T-cell (primary cell): ENCODE measurements around the gene IQGAP3. TPM values are rescaled to one million over a fixed set of nuclear protein-coding genes. Genes with fewer than 3 reads are reported as not detected.

ENCODE experiments used
- ATAC-seq, 4 experiments: fragments of 200-7000 bp in 3 of 4; fragments of 150-1000 bp in 1 of 4; cut with Tn5 transposase; replicated peaks in 1 of 4; 1 replicate in 3 of 4; 2 replicates in 1 of 4; pipeline ENCODE4 v1.10.0; 2021; ENCODE audit warnings: moderate library complexity in 3 of 4, mild to moderate bottlenecking in 2 of 4, moderate number of reproducible peaks in 1 of 4
- CTCF ChIA-PET, 2 donors: fragments of 300-600 bp; sonication (Branson Sonifier 250); formaldehyde crosslinking; loops; one replicate each; lab custom pipeline; 2022; ENCODE audit warnings: antibody characterized with exemption in 2 of 2; lab: Charles Lee
- POLR2A ChIA-PET, 2 donors: fragments of 300-600 bp; sonication (Branson Sonifier 250); formaldehyde crosslinking; loops; one replicate each; lab custom pipeline; 2022; ENCODE audit warnings: antibody characterized with exemption in 2 of 2; lab: Charles Lee
- DNase-seq, 35 experiments: peaks; one replicate each; pipeline versions ENCODE4 v3.0.0 to v3.0.0-alpha.2; 2013 to 2023
- H3K27ac ChIP-seq: one replicate; pipeline ENCODE4 v1.5.1; 2013; ENCODE audit warnings: low read length
- H3K27me3 ChIP-seq, 2 experiments: replicated peaks in 1 of 2; 1 replicate in 1 of 2; 2 replicates in 1 of 2; pipeline versions ENCODE4 v1.6.1 to v1.7.0; 2013; ENCODE audit warnings: low read length in 1 of 2, mixed read lengths in 1 of 2; ENCODE audit not compliant: control insufficient read depth in 2 of 2, insufficient read depth in 2 of 2; ENCODE audit errors: extremely low read depth in 1 of 2
- H3K36me3 ChIP-seq, 2 donors: 1 replicate in 1 of 2; 2 replicates in 1 of 2; pipeline versions ENCODE4 v1.6.1 to v1.7.0; 2013; ENCODE audit warnings: low read length in 1 of 2; ENCODE audit not compliant: control insufficient read depth in 2 of 2, insufficient read depth in 1 of 2; ENCODE audit errors: extremely low read depth in 1 of 2
- H3K4me1 ChIP-seq, 2 experiments: 1 replicate in 1 of 2; 2 replicates in 1 of 2; pipeline versions ENCODE4 v1.6.1 to v1.7.0; 2013; ENCODE audit warnings: low read length in 2 of 2, mixed read lengths in 1 of 2; ENCODE audit not compliant: insufficient read depth in 2 of 2, control insufficient read depth in 1 of 2; ENCODE audit errors: extremely low read depth in 1 of 2
- H3K4me3 ChIP-seq, 2 donors: 1 replicate in 1 of 2; 2 replicates in 1 of 2; pipeline versions ENCODE4 v1.5.1 to v1.7.0; 2013; ENCODE audit warnings: mild to moderate bottlenecking in 2 of 2, low read length in 1 of 2, moderate library complexity in 1 of 2; ENCODE audit not compliant: control insufficient read depth in 1 of 2; ENCODE audit errors: extremely low read depth in 1 of 2
- H3K9me3 ChIP-seq: 2 replicates; pipeline ENCODE4 v1.7.0; 2013
- H3K27ac Mint-ChIP-seq, 2 donors: one replicate each; pipeline ENCODE4 v1.8.0; 2020 to 2021; ENCODE audit warnings: mild to moderate bottlenecking in 2 of 2, mixed read lengths in 2 of 2
- H3K27me3 Mint-ChIP-seq, 2 donors: one replicate each; pipeline ENCODE4 v1.8.0; 2021 to 2022; ENCODE audit warnings: mixed read lengths in 2 of 2
- H3K36me3 Mint-ChIP-seq: one replicate; pipeline ENCODE4 v1.8.0; 2021; ENCODE audit warnings: mixed read lengths
- H3K4me1 Mint-ChIP-seq, 3 donors: one replicate each; pipeline ENCODE4 v1.8.0; 2020 to 2022; ENCODE audit warnings: mixed read lengths in 3 of 3, mild to moderate bottlenecking in 1 of 3
- H3K4me3 Mint-ChIP-seq, 3 donors: one replicate each; pipeline ENCODE4 v1.8.0; 2020 to 2022; ENCODE audit warnings: mild to moderate bottlenecking in 3 of 3, mixed read lengths in 3 of 3, moderate library complexity in 3 of 3
- H3K9me3 Mint-ChIP-seq, 3 donors: one replicate each; pipeline ENCODE4 v1.8.0; 2020 to 2022; ENCODE audit warnings: mixed read lengths in 3 of 3
- WGBS: methylation state at CpG from one replicate; pipeline ENCODE4 v1.1.5; 2013; ENCODE audit warnings: missing lambda C conversion rate; ENCODE audit not compliant: insufficient coverage; 5-methylcytosine and 5-hydroxymethylcytosine counted together
- total RNA-seq, 35 experiments: library from RNA in 6 of 35; stranded (reverse) in 6 of 35; fragments of 120-200 nt in 1 of 35; gene quantifications; one replicate each; pipeline versions ENCODE4 v1.2.1 to v1.2.4 and lab custom pipeline; 2013 to 2026

IQGAP3 gene, protein sequence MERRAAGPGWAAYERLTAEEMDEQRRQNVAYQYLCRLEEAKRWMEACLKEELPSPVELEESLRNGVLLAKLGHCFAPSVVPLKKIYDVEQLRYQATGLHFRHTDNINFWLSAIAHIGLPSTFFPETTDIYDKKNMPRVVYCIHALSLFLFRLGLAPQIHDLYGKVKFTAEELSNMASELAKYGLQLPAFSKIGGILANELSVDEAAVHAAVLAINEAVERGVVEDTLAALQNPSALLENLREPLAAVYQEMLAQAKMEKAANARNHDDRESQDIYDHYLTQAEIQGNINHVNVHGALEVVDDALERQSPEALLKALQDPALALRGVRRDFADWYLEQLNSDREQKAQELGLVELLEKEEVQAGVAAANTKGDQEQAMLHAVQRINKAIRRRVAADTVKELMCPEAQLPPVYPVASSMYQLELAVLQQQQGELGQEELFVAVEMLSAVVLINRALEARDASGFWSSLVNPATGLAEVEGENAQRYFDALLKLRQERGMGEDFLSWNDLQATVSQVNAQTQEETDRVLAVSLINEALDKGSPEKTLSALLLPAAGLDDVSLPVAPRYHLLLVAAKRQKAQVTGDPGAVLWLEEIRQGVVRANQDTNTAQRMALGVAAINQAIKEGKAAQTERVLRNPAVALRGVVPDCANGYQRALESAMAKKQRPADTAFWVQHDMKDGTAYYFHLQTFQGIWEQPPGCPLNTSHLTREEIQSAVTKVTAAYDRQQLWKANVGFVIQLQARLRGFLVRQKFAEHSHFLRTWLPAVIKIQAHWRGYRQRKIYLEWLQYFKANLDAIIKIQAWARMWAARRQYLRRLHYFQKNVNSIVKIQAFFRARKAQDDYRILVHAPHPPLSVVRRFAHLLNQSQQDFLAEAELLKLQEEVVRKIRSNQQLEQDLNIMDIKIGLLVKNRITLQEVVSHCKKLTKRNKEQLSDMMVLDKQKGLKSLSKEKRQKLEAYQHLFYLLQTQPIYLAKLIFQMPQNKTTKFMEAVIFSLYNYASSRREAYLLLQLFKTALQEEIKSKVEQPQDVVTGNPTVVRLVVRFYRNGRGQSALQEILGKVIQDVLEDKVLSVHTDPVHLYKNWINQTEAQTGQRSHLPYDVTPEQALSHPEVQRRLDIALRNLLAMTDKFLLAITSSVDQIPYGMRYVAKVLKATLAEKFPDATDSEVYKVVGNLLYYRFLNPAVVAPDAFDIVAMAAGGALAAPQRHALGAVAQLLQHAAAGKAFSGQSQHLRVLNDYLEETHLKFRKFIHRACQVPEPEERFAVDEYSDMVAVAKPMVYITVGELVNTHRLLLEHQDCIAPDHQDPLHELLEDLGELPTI (N-terminal part only)
- total RNA-seq, result under 1 TPM in 4 of 5 donors, not detected in 1; 0.13 to 0.19 (median 0.18) TPM
- 0.07 TPM for total RNA-seq (2013)
- 0 to 1.1 (median 0.21) reads per million in 29 experiments for total RNA-seq (lab: John Stamatoyannopoulos, UW)

DNA sequence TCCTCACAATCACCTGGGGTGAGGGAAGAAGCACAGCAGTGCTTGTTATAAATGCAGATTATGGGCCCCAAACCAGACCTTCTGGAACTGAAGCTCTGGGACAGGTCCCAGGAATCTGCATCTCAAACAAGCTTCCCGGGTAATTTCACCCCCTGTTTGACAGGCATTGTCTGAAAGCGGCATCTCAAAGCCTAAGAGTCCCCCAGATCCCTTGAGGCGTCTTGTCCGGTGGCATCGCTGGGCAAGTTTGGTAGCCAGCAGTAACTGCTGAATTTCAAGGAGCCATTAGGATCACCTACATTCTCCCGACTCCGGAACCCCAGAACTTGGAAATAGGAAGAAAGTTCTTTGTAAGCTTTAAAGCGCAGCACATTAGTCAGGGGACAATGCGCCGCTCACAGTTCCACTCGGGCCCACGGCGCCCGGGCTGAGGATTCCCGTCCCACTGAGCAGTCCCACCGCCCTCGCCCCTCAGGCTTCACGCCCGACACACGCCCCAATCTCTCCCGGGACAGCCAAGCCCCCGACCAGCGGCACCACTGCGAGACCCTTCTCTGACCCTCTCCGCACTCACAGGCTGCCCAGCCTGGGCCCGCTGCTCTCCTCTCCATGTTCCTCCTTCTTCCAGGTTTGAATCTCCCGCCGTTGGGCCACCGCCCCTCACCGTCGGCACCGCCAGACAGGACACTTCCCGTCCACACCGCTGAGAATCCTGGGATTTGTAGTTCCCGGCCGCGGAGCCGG lies at the start of gene IQGAP3:
Gene IQGAP3, minus strand, starts transcription at position 647 of the 744 bp plus-strand sequence. Its CDS starts 36 bp downstream, at position 611.
- peak within 1 kb of the TSS; percentile 75 to 91 (median 79) for H3K4me3 Mint-ChIP-seq
- ChIA-PET CTCF (no interaction called here), POLR2A (no interaction called here)
- H3K27me3 ChIP-seq, result peaks cover 0 to 29% of the 10 kb centered on the region in 2 experiments
- H3K4me1 ChIP-seq, result peaks cover 4 to 11% of the 10 kb centered on the region in 2 experiments
- no peaks in the 10 kb centered on the region for H3K9me3 Mint-ChIP-seq
- ATAC-seq (peak; percentile 83 to 99 (median 93)), DNase-seq (peak; percentile 40 to 79 (median 64))
- peaks cover 13 to 20% (median 16%) of the 10 kb centered on the region in 3 donors for H3K4me1 Mint-ChIP-seq
- peak within 1 kb of the TSS; percentile 8 to 64 for H3K4me3 ChIP-seq
- no peak within 1 kb of the TSS for H3K27ac ChIP-seq
- no peaks in the 10 kb centered on the region for H3K9me3 ChIP-seq
- WGBS, result 9% methylated on average over 33 of the region's 38 CpGs
- H3K36me3 ChIP-seq, result no peaks in the 10 kb centered on the region
- H3K27ac Mint-ChIP-seq, result peak within 1 kb of the TSS in 1 of 2 donors; percentile 69
- peaks cover 34 to 38% of the 10 kb centered on the region in 2 donors for H3K27me3 Mint-ChIP-seq
- no peaks in the 10 kb centered on the region for H3K36me3 Mint-ChIP-seq

DNA sequence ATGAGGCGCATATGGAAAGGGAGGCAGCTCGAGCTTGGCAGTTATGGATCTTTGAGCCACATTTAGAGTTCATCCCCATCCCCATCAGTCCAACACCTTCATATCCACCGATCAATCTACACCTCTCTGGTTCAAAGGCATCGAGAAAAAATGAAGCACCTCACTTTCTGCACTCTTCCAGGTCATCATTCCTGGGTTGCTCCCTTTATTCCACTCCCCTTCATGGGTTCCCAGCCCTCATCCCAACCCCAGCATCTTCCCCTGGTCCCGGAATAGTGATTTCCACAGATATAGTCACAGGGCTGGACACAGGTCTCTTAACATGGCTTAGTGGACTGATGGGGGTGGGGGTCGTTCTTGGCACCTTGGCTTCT lies 47.2 kb upstream of the IQGAP3 start:
- no peaks in the 10 kb centered on the region for H3K9me3 Mint-ChIP-seq

DNA sequence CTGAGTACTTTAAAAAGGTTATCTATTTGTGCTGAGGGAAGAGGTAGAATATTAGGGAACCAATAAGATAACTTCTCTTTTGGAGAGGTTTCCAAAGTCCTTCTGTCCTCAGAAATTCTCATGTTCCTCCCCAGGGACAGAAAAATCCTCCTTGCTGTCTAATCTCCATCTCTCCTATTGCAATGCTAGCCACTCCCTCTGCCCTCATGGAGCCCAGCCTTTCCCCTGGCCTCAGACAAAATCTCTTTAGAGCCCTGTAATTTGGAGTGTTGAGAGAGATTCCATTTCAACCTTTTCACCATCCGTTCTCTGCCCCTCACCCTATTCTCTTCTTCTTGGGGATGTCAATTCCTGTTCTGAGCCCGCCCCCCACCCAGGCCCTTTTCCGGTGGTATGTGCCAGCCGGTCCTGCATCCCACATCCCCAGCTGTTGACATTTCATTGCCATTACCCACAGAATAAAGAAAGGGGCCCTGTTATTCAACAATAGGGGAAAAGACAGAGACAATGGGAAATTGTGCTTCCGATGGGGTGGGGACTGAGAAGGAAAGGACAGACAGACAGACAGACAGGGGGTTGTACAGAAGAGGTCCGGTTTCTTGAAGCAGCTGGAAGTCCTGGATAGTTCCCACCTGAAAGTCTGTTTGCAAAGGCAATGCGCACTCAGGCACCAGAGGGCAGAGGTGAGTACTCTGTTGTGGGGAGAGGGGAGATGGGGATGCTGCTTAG lies 46.7 kb upstream of the IQGAP3 start, which contains the start of gene HAPLN2:
Gene HAPLN2, plus strand, starts transcription at position 563 of the 729 bp plus-strand sequence. CDS start 4,076 bp downstream, outside the sequence.
- ChIA-PET POLR2A (no interaction called here), CTCF (interaction anchor here (0.6 to 1.2 kb wide), 4 partner anchors 22 to 178 kb away, joined by 3 to 5 read pairs (median 4); no protein-coding TSS in a partner anchor)
- Histone ChIP-seq H3K9me3 (no peaks in the 10 kb centered on the region), H3K36me3 (no peaks in the 10 kb centered on the region), H3K4me1 (peaks cover 0 to 4% of the 10 kb centered on the region in 2 experiments), H3K27ac (no peak within 1 kb of the TSS), H3K4me3 (no peak within 1 kb of the TSS), H3K27me3 (peaks cover 20 to 63% of the 10 kb centered on the region in 2 experiments)
- Mint-ChIP-seq H3K27ac (no peak within 1 kb of the TSS), H3K9me3 (no peaks in the 10 kb centered on the region), H3K4me3 (no peak within 1 kb of the TSS), H3K36me3 (no peaks in the 10 kb centered on the region), H3K4me1 (peaks cover 0 to 7% (median 6%) of the 10 kb centered on the region in 3 donors), H3K27me3 (peaks cover 58 to 64% of the 10 kb centered on the region in 2 donors)
- ATAC-seq (no peak), DNase-seq (peak in 5 of 35 experiments; percentile 17 to 45 (median 27))
- WGBS, result 6% methylated on average over 4 of the region's 7 CpGs

More for the DNA sequence above, 47.2 kb upstream of the IQGAP3 start:
- peaks cover 58 to 61% of the 10 kb centered on the region in 2 donors for H3K27me3 Mint-ChIP-seq
- Histone ChIP-seq H3K4me1 (peaks cover 0 to 9% of the 10 kb centered on the region in 2 experiments), H3K36me3 (no peaks in the 10 kb centered on the region), H3K27ac (no peak overlapping the region), H3K9me3 (no peaks in the 10 kb centered on the region), H3K4me3 (no peak overlapping the region), H3K27me3 (peaks cover 20 to 68% of the 10 kb centered on the region in 2 experiments)
- no peaks in the 10 kb centered on the region for H3K36me3 Mint-ChIP-seq
- WGBS, result 43% methylated on average over 3 of the region's 6 CpGs
- ChIA-PET POLR2A (no interaction called here), CTCF (interaction anchor here in 1 of 2 donors (0.9 to 1.2 kb wide), 2 partner anchors 94 to 177 kb away, joined by 3 read pairs; no protein-coding TSS in a partner anchor)
- ATAC-seq (no peak), DNase-seq (no peak)
- H3K27ac Mint-ChIP-seq, result no peak overlapping the region
- H3K4me3 Mint-ChIP-seq, result no peak overlapping the region
- H3K4me1 Mint-ChIP-seq, result peaks cover 3 to 9% (median 6%) of the 10 kb centered on the region in 3 donors

DNA sequence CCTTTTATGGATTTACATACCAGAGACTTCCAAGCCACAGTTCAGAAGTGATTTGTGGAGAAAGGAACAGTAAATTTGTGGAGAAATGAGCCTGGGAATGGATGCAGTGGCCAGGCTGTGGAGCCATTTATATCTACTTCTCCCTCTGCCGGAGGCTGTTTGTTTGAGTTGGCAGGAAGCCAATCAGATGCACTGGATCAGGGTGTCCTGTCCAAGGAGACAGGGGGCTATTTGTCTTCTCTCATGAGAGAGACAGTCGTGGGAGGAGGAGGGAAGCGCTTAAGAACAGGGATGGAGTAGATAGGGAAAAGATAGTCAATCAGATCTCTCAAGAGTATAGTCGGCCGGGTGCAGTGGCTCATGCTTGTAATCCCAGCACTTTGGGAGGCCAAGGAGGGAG lies 44.1 kb upstream of the IQGAP3 start:
- peaks cover 52 to 55% of the 10 kb centered on the region in 2 donors for H3K27me3 Mint-ChIP-seq
- DNase-seq (no peak), ATAC-seq (no peak)
- WGBS, result 49% methylated on average over 4 of the region's 5 CpGs
- H3K36me3 Mint-ChIP-seq, result no peaks in the 10 kb centered on the region
- no peaks in the 10 kb centered on the region for H3K4me1 ChIP-seq
- no peaks in the 10 kb centered on the region for H3K36me3 ChIP-seq
- H3K27ac Mint-ChIP-seq, result no peak overlapping the region
- no peak overlapping the region for H3K4me3 Mint-ChIP-seq
- no peak overlapping the region for H3K27ac ChIP-seq
- no peaks in the 10 kb centered on the region for H3K9me3 ChIP-seq
- H3K4me1 Mint-ChIP-seq, result peaks cover 0 to 2% (median 0%) of the 10 kb centered on the region in 3 donors
- ChIA-PET CTCF (no interaction called here), POLR2A (no interaction called here)
- no peak overlapping the region for H3K4me3 ChIP-seq
- peaks cover 8 to 50% of the 10 kb centered on the region in 2 experiments for H3K27me3 ChIP-seq
- H3K9me3 Mint-ChIP-seq, result no peaks in the 10 kb centered on the region

DNA sequence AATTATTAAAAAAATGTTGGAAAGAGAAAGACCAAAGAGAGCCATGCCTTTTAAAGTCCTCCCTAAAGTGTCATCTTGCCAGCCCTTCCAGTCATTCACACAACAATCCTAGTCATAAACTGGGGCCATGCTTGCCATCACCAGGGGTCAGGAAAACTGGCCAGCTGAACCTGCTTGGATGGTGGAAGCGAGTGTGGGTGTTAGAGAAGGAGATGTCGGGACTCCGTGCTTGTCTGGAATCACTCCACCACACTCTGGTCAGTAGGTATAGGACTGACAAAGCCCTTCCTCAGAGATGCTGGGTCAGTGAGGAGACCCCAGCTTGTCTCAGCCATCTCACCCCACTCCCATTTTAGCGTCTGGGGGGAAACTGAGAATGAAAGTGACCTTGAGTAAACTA lies 43.6 kb upstream of the IQGAP3 start:
- Histone ChIP-seq H3K27ac (no peak overlapping the region), H3K36me3 (no peaks in the 10 kb centered on the region), H3K9me3 (no peaks in the 10 kb centered on the region), H3K4me1 (no peaks in the 10 kb centered on the region), H3K27me3 (peaks cover 8 to 48% of the 10 kb centered on the region in 2 experiments), H3K4me3 (no peak overlapping the region)
- DNase-seq (no peak), ATAC-seq (no peak)
- Mint-ChIP-seq H3K27me3 (peaks cover 49 to 52% of the 10 kb centered on the region in 2 donors), H3K4me3 (no peak overlapping the region), H3K36me3 (no peaks in the 10 kb centered on the region), H3K9me3 (no peaks in the 10 kb centered on the region), H3K4me1 (peaks cover 0 to 2% (median 0%) of the 10 kb centered on the region in 3 donors), H3K27ac (no peak overlapping the region)
- CTCF ChIA-PET, result no interaction called here
- WGBS, result no CpG with 5 or more reads among the region's 4 CpGs
- POLR2A ChIA-PET, result no interaction called here
